ENCODE data around the gene GLT8D1.
"Not testable (repeated sequence)": the region's sequence is repeated elsewhere in the genome, so short reads cannot be mapped to it uniquely, and the experiment has no call there.

The GLT8D1 gene

DNA sequence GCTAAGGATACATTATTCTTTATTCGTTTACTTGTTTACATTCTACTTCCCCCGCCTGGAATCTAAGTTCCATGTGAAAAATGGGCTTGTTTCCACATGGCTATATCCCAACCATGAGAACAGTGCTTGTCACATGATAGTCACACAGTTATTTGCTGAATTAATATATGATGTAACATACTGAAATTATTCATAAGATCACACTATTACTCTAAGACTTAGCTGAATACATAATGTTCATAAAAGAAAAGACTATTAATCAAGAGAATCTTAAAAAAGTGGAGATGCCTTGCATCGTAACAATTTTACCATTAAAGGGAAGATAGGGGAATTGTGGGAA is 26.4 kb downstream of the GLT8D1 start:
- TF ChIP-seq, protein P1, sequence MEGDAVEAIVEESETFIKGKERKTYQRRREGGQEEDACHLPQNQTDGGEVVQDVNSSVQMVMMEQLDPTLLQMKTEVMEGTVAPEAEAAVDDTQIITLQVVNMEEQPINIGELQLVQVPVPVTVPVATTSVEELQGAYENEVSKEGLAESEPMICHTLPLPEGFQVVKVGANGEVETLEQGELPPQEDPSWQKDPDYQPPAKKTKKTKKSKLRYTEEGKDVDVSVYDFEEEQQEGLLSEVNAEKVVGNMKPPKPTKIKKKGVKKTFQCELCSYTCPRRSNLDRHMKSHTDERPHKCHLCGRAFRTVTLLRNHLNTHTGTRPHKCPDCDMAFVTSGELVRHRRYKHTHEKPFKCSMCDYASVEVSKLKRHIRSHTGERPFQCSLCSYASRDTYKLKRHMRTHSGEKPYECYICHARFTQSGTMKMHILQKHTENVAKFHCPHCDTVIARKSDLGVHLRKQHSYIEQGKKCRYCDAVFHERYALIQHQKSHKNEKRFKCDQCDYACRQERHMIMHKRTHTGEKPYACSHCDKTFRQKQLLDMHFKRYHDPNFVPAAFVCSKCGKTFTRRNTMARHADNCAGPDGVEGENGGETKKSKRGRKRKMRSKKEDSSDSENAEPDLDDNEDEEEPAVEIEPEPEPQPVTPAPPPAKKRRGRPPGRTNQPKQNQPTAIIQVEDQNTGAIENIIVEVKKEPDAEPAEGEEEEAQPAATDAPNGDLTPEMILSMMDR (IDR thresholded peaks at IDR 0.05; ENCODE audit: low read depth, low read length) = no peak
- no peak overlapping the region for H3K4me3 ChIP-seq (ENCODE audit: low read depth, low read length)

DNA sequence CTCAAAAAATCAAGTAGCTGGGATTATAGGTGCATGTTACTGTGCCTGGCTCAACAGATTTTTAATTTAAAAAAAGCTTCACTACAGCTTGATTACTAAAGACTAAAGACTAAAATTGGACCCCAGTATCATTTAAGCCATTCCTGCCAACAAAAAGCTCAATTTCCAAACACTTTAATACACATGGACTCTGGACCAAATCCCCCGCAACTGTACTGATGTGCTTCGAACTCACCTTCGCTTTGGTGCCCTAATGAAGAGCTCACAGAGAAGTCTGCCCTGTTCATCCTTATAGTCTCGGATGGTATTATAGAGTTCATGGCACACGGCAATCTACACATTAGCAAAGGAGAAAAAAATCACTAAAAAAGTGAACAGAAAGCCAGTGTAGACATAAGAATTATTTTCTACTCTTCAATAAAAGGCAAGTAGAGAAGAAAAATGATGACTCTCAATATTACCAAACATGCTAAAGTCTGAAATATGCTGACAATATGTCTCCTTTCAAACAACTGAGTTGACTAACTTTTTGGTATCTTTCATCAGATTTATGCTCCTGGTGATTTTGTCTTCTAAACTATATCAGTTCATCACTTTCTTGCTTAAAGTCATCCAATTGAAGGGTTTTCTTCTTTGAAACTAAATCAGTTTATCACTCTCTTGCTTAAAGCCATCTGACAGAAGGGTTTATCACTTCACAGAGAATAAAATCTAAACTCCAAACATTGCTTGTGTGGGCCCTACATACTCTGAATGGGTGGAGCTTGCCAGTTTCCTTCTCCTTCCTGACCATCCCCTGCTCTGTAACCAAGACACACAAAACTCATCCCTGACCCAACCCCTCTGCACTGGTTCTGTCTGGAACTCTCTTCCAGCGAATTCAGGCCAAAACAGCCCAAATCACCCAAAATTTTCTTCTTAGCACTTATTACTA is 27.1 kb downstream of the GLT8D1 start:
- H3K4me3 ChIP-seq (ENCODE audit: low read depth, low read length) = no peak overlapping the region
- TF ChIP-seq, protein P1 (IDR thresholded peaks at IDR 0.05; ENCODE audit: low read depth, low read length) = no peak

DNA sequence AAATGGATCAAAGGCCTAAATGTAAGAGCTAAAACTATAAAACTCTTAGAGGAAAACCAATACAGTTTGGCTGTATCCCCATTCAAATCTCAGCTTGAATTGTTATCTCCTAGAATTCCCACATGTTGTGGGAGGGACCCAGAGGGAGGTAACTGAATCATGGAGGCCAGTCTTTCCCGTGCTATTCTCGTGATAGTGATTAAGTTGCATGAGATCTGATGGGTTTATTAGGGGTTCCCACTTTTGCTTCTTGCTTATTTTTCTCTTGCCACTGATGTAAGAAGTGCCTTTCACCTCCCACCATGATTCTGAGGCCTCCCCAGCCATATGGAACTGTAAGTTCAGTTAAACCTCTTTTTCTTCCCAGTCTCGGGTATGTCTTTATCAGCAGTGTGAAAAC is 29.4 kb downstream of the GLT8D1 start:
- not testable (repeated sequence) for H3K4me3 ChIP-seq (ENCODE audit: low read depth, low read length)

DNA sequence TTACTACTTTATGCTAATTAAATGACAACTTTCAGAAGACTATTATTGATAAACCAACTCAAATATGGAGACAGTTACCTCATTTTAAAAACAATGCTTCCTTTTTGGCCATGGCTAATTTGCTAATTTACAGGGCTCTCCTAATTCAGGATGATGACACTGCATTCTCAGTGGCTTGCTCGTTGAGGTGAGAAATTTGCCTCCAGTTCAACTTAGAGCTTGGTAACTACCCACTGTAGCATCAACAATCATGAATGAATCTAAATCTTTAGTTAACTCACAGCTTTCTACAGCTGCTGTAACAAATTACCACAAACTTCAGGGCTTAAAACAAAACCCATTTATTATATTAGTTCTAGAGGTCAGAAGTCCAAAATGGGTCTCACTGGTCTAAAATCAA is 33.9 kb downstream of the GLT8D1 start:
- no peak overlapping the region for H3K4me3 ChIP-seq (ENCODE audit: low read depth, low read length)

DNA sequence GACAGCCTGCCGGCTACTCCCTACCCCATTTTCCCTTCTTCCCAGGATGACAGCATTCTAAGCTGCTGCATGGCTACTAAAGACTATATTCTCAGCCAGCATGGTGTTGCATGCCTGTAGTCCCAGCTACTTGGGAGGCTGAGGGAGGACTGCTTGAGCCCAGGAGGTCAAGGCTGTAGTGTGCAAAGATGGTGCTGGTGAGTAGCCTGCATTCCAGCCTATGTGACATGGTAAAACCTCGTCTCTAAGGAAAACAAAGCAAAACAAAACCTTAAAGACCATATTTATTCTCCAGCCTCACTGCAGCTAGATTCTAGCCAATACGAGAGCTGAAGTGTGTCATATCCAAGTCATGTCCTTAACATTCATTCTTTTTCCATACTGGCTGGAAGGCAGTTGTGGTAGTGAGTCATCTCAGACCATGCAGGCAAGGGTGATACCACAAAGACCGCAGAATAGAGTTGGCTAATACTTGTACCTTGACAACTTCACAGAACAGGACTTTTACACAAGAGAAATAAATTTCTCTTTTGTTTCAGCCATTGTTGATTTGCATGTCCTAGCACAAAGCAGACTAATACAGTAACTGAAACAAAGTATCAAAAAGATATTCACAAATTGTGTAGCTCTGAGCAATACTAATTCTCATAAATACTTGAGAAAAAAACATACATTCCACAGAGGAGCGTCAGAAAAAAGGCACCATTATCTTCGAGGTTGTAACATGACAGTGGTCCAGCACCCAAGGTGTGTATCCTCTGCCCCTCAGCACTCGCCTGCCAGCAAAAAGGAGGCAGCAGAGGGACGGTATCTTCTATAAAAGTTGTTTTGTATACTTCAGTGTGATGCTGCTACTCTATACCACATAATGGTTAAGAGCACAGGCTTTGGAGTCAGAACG is 34.7 kb downstream of the GLT8D1 start:
- H3K4me3 ChIP-seq (ENCODE audit: low read depth, low read length) = peak overlapping the region; percentile 33
- TF ChIP-seq, protein P1 (IDR thresholded peaks at IDR 0.05; ENCODE audit: low read depth, low read length) = no peak

More for the DNA sequence above, 33.9 kb downstream of the GLT8D1 start:
- TF ChIP-seq, protein P1 (IDR thresholded peaks at IDR 0.05; ENCODE audit: low read depth, low read length) = no peak

DNA sequence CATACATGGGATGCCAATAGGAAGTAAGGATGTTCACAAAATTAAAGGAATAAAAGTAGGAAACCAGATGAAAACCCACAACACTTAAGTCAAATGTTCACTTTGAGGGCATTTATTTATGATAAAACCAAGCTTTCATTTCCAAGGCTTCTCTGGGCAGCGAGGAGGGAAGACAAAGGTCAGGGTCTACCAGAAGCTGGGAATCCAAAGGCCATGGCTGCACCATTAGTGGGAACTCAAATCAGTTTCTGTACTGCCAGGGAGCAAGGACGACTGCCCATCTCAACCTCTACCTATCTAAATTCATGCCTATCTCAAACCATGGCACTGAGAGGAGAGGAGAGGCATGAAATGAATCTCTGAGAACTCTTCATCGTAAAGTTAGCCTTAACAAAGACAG is 42.5 kb downstream of the GLT8D1 start:
- H3K4me3 ChIP-seq (ENCODE audit: low read depth, low read length) = no peak overlapping the region
- TF ChIP-seq, protein P1 (IDR thresholded peaks at IDR 0.05; ENCODE audit: low read depth, low read length) = no peak

DNA sequence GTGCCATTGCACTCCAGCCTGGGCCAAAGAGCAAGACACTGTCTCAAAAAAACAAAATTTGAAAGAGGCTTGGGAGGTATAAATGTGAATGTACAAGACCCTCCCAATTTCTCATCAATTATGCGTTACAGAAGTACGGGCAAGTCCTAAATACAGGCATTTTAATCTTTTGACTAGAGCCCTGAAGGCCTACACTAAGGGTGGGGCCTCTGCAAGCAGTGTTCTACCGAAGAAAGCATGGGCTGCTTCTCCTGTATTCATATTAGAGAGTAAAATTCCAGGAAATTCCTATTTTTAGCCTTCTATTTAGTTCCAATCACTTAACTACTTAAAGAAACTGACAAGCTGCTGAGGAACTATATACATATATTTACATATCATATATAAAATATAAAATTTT is 45.5 kb downstream of the GLT8D1 start:
- H3K4me3 ChIP-seq (ENCODE audit: low read depth, low read length) = no peak overlapping the region
- TF ChIP-seq, protein P1 (IDR thresholded peaks at IDR 0.05; ENCODE audit: low read depth, low read length) = no peak
